Measurements from ENCODE around the gene SLC44A2. TPM values are rescaled to one million over a fixed set of nuclear protein-coding genes. Genes with fewer than 3 reads are reported as not detected.

SLC44A2 gene
- total and polyA plus RNA-seq, 2 of the 13 experiments (the other 11 are each of a cell fraction or from before 2014, with no cell fraction given) = 2.4 to 5.6 TPM

- TF ChIP-seq PRDM4 (CRISPR knock-in tag; IDR thresholded peaks at IDR 0.05; ENCODE audit: borderline replicate concordance) (no peak), CBX1 (IDR thresholded peaks at IDR 0.05; ENCODE audit: low read depth) (no peak), ZNF629 (CRISPR knock-in tag; conservative IDR thresholded peaks at IDR 0.05) (no peak), HNRNPLL (IDR thresholded peaks at IDR 0.05; ENCODE audit: low read depth, low read length, poor library complexity, severe bottlenecking) (no peak), CREM (IDR thresholded peaks at IDR 0.05) (no peak), CREM (CRISPR knock-in tag; IDR thresholded peaks at IDR 0.05) (no peak), MLLT10 (CRISPR knock-in tag; IDR thresholded peaks at IDR 0.05) (no peak), SCMH1 (CRISPR knock-in tag; IDR thresholded peaks at IDR 0.05; ENCODE audit: borderline replicate concordance) (no peak), MAFG (CRISPR knock-in tag; IDR thresholded peaks at IDR 0.05) (no peak), NFYB (CRISPR knock-in tag; IDR thresholded peaks at IDR 0.05) (0 out of 2 replicates have a peak, but pooled peaks have one; percentile 15), FOXA1 (IDR thresholded peaks at IDR 0.05) (no peak), FOXA1 (CRISPR knock-in tag; IDR thresholded peaks at IDR 0.05) (no peak), MTF2 (CRISPR knock-in tag; IDR thresholded peaks at IDR 0.05; ENCODE audit: borderline replicate concordance) (peak; percentile 68; the same call in 1 of the 2 replicates)
- TF ChIP-seq, protein P1, sequence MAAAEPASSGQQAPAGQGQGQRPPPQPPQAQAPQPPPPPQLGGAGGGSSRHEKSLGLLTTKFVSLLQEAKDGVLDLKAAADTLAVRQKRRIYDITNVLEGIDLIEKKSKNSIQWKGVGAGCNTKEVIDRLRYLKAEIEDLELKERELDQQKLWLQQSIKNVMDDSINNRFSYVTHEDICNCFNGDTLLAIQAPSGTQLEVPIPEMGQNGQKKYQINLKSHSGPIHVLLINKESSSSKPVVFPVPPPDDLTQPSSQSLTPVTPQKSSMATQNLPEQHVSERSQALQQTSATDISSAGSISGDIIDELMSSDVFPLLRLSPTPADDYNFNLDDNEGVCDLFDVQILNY (CRISPR knock-in tag; conservative IDR thresholded peaks at IDR 0.05) = 0 out of 2 replicates have a peak, but pooled peaks have one; percentile 24
- TF ChIP-seq, protein P2, sequence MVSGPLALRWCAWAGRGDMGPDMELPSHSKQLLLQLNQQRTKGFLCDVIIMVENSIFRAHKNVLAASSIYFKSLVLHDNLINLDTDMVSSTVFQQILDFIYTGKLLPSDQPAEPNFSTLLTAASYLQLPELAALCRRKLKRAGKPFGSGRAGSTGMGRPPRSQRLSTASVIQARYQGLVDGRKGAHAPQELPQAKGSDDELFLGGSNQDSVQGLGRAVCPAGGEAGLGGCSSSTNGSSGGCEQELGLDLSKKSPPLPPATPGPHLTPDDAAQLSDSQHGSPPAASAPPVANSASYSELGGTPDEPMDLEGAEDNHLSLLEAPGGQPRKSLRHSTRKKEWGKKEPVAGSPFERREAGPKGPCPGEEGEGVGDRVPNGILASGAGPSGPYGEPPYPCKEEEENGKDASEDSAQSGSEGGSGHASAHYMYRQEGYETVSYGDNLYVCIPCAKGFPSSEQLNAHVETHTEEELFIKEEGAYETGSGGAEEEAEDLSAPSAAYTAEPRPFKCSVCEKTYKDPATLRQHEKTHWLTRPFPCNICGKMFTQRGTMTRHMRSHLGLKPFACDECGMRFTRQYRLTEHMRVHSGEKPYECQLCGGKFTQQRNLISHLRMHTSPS (CRISPR knock-in tag; IDR thresholded peaks at IDR 0.05; ENCODE audit: low read depth) = no peak
- TF ChIP-seq, protein P3, sequence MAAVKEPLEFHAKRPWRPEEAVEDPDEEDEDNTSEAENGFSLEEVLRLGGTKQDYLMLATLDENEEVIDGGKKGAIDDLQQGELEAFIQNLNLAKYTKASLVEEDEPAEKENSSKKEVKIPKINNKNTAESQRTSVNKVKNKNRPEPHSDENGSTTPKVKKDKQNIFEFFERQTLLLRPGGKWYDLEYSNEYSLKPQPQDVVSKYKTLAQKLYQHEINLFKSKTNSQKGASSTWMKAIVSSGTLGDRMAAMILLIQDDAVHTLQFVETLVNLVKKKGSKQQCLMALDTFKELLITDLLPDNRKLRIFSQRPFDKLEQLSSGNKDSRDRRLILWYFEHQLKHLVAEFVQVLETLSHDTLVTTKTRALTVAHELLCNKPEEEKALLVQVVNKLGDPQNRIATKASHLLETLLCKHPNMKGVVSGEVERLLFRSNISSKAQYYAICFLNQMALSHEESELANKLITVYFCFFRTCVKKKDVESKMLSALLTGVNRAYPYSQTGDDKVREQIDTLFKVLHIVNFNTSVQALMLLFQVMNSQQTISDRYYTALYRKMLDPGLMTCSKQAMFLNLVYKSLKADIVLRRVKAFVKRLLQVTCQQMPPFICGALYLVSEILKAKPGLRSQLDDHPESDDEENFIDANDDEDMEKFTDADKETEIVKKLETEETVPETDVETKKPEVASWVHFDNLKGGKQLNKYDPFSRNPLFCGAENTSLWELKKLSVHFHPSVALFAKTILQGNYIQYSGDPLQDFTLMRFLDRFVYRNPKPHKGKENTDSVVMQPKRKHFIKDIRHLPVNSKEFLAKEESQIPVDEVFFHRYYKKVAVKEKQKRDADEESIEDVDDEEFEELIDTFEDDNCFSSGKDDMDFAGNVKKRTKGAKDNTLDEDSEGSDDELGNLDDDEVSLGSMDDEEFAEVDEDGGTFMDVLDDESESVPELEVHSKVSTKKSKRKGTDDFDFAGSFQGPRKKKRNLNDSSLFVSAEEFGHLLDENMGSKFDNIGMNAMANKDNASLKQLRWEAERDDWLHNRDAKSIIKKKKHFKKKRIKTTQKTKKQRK (IDR thresholded peaks at IDR 0.05; ENCODE audit: low read length) = no peak
- TF ChIP-seq, protein P4, sequence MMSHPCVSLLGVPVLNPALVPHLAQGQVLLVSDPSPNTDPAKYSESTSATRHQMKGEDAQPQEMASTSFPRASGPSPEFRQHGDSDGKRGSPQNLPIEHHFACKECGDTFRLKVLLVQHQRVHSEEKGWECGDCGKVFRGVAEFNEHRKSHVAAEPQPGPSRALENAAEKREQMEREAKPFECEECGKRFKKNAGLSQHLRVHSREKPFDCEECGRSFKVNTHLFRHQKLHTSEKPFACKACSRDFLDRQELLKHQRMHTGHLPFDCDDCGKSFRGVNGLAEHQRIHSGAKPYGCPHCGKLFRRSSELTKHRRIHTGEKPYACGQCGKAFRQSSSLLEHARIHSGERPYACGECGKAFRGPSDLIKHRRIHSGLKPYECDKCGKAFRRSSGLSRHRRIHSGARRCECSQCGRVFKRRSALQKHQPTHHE (CRISPR knock-in tag; IDR thresholded peaks at IDR 0.05; ENCODE audit: borderline replicate concordance) = no peak; the same call in 1 of the 2 replicates
Measured at GRCh38 chr19:10602330-10603083, 22.8 kb upstream of the SLC44A2 start (continued).

Data from HepG2 (cell line).